ENCODE data around the gene RALGPS2.

RALGPS2 gene

DNA sequence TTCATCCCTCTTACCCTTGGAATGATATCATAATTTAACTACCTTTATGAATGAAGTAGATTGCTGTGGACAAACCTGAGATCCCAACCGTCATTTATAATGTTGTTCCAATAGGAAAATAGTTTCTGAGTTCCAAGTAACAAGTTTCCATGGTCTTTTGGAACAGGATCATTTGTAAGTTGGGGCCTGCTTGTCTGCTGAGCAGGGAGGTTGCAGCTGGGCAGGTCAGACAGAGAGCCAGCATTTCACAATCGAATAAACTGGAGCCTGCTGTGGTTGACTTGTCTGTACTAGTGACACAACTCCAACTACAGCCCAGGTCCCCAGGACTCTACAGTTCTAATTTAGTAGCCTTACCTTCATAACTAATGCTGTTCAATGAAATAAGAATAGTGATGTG, 18.6 kb upstream of the RALGPS2 start:
- ATAC-seq, result no peak; the same call in 2 of the 3 replicates

GRCh38 chr1:178713259-178713658, 11.8 kb upstream of the RALGPS2 start:
- ATAC-seq, result peak; percentile 86
- TF ChIP-seq RARB (CRISPR knock-in tag; IDR thresholded peaks at IDR 0.05), result no peak
- no peak for TF ChIP-seq GLIS3 (CRISPR knock-in tag; IDR thresholded peaks at IDR 0.05)
- no peak for TF ChIP-seq BACH2 (CRISPR knock-in tag; IDR thresholded peaks at IDR 0.05; ENCODE audit: borderline replicate concordance)
- TF ChIP-seq, protein P1, sequence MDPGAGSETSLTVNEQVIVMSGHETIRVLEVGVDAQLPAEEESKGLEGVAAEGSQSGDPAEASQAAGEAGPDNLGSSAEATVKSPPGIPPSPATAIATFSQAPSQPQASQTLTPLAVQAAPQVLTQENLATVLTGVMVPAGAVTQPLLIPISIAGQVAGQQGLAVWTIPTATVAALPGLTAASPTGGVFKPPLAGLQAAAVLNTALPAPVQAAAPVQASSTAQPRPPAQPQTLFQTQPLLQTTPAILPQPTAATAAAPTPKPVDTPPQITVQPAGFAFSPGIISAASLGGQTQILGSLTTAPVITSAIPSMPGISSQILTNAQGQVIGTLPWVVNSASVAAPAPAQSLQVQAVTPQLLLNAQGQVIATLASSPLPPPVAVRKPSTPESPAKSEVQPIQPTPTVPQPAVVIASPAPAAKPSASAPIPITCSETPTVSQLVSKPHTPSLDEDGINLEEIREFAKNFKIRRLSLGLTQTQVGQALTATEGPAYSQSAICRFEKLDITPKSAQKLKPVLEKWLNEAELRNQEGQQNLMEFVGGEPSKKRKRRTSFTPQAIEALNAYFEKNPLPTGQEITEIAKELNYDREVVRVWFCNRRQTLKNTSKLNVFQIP (CRISPR knock-in tag; IDR thresholded peaks at IDR 0.05; ENCODE audit: borderline replicate concordance, low read depth), result peak; percentile 80; the same call in 1 of the 2 replicates
- peak; percentile 93 for TF ChIP-seq TOX (CRISPR knock-in tag; IDR thresholded peaks at IDR 0.05; ENCODE audit: borderline replicate concordance)
- no peak for TF ChIP-seq ZNF70 (CRISPR knock-in tag; IDR thresholded peaks at IDR 0.05)
- TF ChIP-seq CSDC2 (CRISPR knock-in tag; IDR thresholded peaks at IDR 0.05), result no peak
- no peak for TF ChIP-seq TCF4 (CRISPR knock-in tag; IDR thresholded peaks at IDR 0.05; ENCODE audit: borderline replicate concordance)
- TF ChIP-seq SNAI2 (CRISPR knock-in tag; IDR thresholded peaks at IDR 0.05), result no peak
- TF ChIP-seq ZNF565 (CRISPR knock-in tag; conservative IDR thresholded peaks at IDR 0.05; ENCODE audit: low read depth), result no peak
- TF ChIP-seq ESRRG (CRISPR knock-in tag; IDR thresholded peaks at IDR 0.05), result no peak
- TF ChIP-seq ARNTL (CRISPR knock-in tag; IDR thresholded peaks at IDR 0.05; ENCODE audit: borderline replicate concordance, low read depth), result no peak
- TF ChIP-seq PPARA (CRISPR knock-in tag; IDR thresholded peaks at IDR 0.05; ENCODE audit: borderline replicate concordance), result no peak
- TF ChIP-seq ZFP3 (CRISPR knock-in tag; IDR thresholded peaks at IDR 0.05), result no peak
- TF ChIP-seq, protein P2, sequence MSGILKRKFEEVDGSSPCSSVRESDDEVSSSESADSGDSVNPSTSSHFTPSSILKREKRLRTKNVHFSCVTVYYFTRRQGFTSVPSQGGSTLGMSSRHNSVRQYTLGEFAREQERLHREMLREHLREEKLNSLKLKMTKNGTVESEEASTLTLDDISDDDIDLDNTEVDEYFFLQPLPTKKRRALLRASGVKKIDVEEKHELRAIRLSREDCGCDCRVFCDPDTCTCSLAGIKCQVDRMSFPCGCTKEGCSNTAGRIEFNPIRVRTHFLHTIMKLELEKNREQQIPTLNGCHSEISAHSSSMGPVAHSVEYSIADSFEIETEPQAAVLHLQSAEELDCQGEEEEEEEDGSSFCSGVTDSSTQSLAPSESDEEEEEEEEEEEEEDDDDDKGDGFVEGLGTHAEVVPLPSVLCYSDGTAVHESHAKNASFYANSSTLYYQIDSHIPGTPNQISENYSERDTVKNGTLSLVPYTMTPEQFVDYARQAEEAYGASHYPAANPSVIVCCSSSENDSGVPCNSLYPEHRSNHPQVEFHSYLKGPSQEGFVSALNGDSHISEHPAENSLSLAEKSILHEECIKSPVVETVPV (CRISPR knock-in tag; IDR thresholded peaks at IDR 0.05), result no peak
- no peak for TF ChIP-seq ISL1 (CRISPR knock-in tag; IDR thresholded peaks at IDR 0.05)
- no peak for TF ChIP-seq ZFP30 (CRISPR knock-in tag; IDR thresholded peaks at IDR 0.05)
- no peak for TF ChIP-seq ZNF8 (CRISPR knock-in tag; IDR thresholded peaks at IDR 0.05)
- TF ChIP-seq OSR1 (CRISPR knock-in tag; IDR thresholded peaks at IDR 0.05), result 0 out of 2 replicates have a peak, but pooled peaks have one; percentile 52
- TF ChIP-seq, protein P3, sequence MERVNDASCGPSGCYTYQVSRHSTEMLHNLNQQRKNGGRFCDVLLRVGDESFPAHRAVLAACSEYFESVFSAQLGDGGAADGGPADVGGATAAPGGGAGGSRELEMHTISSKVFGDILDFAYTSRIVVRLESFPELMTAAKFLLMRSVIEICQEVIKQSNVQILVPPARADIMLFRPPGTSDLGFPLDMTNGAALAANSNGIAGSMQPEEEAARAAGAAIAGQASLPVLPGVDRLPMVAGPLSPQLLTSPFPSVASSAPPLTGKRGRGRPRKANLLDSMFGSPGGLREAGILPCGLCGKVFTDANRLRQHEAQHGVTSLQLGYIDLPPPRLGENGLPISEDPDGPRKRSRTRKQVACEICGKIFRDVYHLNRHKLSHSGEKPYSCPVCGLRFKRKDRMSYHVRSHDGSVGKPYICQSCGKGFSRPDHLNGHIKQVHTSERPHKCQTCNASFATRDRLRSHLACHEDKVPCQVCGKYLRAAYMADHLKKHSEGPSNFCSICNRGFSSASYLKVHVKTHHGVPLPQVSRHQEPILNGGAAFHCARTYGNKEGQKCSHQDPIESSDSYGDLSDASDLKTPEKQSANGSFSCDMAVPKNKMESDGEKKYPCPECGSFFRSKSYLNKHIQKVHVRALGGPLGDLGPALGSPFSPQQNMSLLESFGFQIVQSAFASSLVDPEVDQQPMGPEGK (CRISPR knock-in tag; IDR thresholded peaks at IDR 0.05; ENCODE audit: borderline replicate concordance), result no peak
- TF ChIP-seq TSHZ2 (CRISPR knock-in tag; IDR thresholded peaks at IDR 0.05), result no peak
- no peak for TF ChIP-seq CREB5 (CRISPR knock-in tag; IDR thresholded peaks at IDR 0.05; ENCODE audit: low read depth)

More for the DNA sequence above, 18.6 kb upstream of the RALGPS2 start:
- TF ChIP-seq, protein P2 (CRISPR knock-in tag; IDR thresholded peaks at IDR 0.05), result no peak
- TF ChIP-seq BACH2 (CRISPR knock-in tag; IDR thresholded peaks at IDR 0.05; ENCODE audit: borderline replicate concordance) (no peak), ZNF565 (CRISPR knock-in tag; conservative IDR thresholded peaks at IDR 0.05; ENCODE audit: low read depth) (no peak), ZFP30 (CRISPR knock-in tag; IDR thresholded peaks at IDR 0.05) (no peak)
- TF ChIP-seq, protein P1 (CRISPR knock-in tag; IDR thresholded peaks at IDR 0.05; ENCODE audit: borderline replicate concordance, low read depth), result no peak
